SK-N-SH treated with all-trans-retinoic acid at 6 μM for 48 hours (cell line): ENCODE data around the gene TXNDC5.

Experiments
- ARNTL ChIP-seq: fragments of 450-650 bp; formaldehyde crosslinking; IDR thresholded peaks from 2 replicates; pipeline ENCODE4 v1.5.0; 2020; ENCODE audit warnings: low read depth, mild to moderate bottlenecking, moderate library complexity, borderline replicate concordance
- BACH2 ChIP-seq: fragments of 250-450 bp; sonication (Bioruptor Pico); IDR thresholded peaks from 2 replicates; pipeline ENCODE4 v1.9.0; 2021; ENCODE audit warnings: mild to moderate bottlenecking, borderline replicate concordance
- PPARA ChIP-seq: fragments of 250-450 bp; sonication (Bioruptor Pico); IDR thresholded peaks from 2 replicates; pipeline ENCODE4 v1.5.0; 2020; ENCODE audit warnings: mild to moderate bottlenecking, borderline replicate concordance
- RARB ChIP-seq: fragments of 250-450 bp; sonication (Bioruptor Pico); IDR thresholded peaks from 2 replicates; pipeline ENCODE4 v1.8.0; 2021; ENCODE audit warnings: mild to moderate bottlenecking, moderate library complexity
- TCF4 ChIP-seq: fragments of 250-450 bp; sonication (Bioruptor Pico); IDR thresholded peaks from 2 replicates; pipeline ENCODE4 v1.8.0; 2021; ENCODE audit warnings: mild to moderate bottlenecking, moderate library complexity, borderline replicate concordance
- ZFP30 ChIP-seq: fragments of 450-650 bp; formaldehyde crosslinking; IDR thresholded peaks from 2 replicates; pipeline ENCODE4 v1.5.0; 2022; ENCODE audit warnings: mild to moderate bottlenecking, moderate library complexity
- ZNF565 ChIP-seq: fragments of 450-650 bp; formaldehyde crosslinking; conservative IDR thresholded peaks from 2 replicates; pipeline ENCODE4 v1.5.0; 2020; ENCODE audit warnings: low read depth, mild to moderate bottlenecking, moderate library complexity
- ZNF70 ChIP-seq: fragments of 450-650 bp; formaldehyde crosslinking; IDR thresholded peaks from 2 replicates; pipeline ENCODE4 v1.5.0; 2020; ENCODE audit warnings: mild to moderate bottlenecking, moderate library complexity
- ZNF8 ChIP-seq: fragments of 450-650 bp; formaldehyde crosslinking; IDR thresholded peaks from 2 replicates; pipeline ENCODE4 v1.5.0; 2020; ENCODE audit warnings: mild to moderate bottlenecking, moderate library complexity
- TF ChIP-seq, protein P1 (sequence below): fragments of 250-450 bp; sonication (Bioruptor Pico); IDR thresholded peaks from 2 replicates; pipeline ENCODE4 v1.8.0; 2020; ENCODE audit warnings: mild to moderate bottlenecking, moderate library complexity, borderline replicate concordance
- TF ChIP-seq, protein P2 (sequence below): fragments of 250-450 bp; sonication (Bioruptor Pico); IDR thresholded peaks from 2 replicates; pipeline ENCODE4 v1.5.1; 2020; ENCODE audit warnings: low read depth, mild to moderate bottlenecking, moderate library complexity
- TF ChIP-seq, protein P3 (sequence below): fragments of 250-450 bp; sonication (Bioruptor Pico); IDR thresholded peaks from 2 replicates; pipeline ENCODE4 v1.5.1; 2021; ENCODE audit warnings: mild to moderate bottlenecking, moderate library complexity
- TF ChIP-seq, protein P4 (sequence below): fragments of 250-450 bp; sonication (Bioruptor Pico); IDR thresholded peaks from 2 replicates; pipeline ENCODE4 v1.8.0; 2021; ENCODE audit warnings: low read depth, mild to moderate bottlenecking, moderate library complexity, borderline replicate concordance
- TF ChIP-seq, protein P5 (sequence below): fragments of 250-450 bp; sonication (Bioruptor Pico); IDR thresholded peaks from 2 replicates; pipeline ENCODE4 v1.5.0; 2020; ENCODE audit warnings: mild to moderate bottlenecking, moderate library complexity

DNA sequence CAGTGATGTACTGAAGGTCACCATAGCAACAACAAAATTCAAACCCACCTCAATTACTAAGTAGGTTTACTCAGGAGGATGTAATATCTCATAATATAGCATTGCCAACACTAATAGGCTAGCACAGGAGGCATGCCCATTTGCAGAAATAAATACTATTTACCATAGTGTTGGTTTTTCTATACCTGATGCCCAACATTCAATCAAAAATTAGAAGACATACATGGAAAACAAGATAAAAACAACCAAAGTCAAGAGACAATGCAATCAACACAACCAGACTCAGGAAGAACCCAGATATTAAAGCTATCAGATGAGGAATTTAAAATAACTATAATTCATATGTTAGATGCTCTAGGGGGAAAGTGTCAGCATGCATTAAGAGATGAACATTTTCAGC is 14.3 kb upstream of the TXNDC5 start:
- TF ChIP-seq TCF4 = no peak
- TF ChIP-seq, protein P1, sequence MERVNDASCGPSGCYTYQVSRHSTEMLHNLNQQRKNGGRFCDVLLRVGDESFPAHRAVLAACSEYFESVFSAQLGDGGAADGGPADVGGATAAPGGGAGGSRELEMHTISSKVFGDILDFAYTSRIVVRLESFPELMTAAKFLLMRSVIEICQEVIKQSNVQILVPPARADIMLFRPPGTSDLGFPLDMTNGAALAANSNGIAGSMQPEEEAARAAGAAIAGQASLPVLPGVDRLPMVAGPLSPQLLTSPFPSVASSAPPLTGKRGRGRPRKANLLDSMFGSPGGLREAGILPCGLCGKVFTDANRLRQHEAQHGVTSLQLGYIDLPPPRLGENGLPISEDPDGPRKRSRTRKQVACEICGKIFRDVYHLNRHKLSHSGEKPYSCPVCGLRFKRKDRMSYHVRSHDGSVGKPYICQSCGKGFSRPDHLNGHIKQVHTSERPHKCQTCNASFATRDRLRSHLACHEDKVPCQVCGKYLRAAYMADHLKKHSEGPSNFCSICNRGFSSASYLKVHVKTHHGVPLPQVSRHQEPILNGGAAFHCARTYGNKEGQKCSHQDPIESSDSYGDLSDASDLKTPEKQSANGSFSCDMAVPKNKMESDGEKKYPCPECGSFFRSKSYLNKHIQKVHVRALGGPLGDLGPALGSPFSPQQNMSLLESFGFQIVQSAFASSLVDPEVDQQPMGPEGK = no peak
- no peak for TF ChIP-seq ZFP30
- TF ChIP-seq RARB (CRISPR knock-in tag) = no peak
- TF ChIP-seq, protein P2, sequence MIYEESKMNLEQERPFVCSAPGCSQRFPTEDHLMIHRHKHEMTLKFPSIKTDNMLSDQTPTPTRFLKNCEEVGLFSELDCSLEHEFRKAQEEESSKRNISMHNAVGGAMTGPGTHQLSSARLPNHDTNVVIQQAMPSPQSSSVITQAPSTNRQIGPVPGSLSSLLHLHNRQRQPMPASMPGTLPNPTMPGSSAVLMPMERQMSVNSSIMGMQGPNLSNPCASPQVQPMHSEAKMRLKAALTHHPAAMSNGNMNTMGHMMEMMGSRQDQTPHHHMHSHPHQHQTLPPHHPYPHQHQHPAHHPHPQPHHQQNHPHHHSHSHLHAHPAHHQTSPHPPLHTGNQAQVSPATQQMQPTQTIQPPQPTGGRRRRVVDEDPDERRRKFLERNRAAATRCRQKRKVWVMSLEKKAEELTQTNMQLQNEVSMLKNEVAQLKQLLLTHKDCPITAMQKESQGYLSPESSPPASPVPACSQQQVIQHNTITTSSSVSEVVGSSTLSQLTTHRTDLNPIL = no peak
- TF ChIP-seq, protein P3, sequence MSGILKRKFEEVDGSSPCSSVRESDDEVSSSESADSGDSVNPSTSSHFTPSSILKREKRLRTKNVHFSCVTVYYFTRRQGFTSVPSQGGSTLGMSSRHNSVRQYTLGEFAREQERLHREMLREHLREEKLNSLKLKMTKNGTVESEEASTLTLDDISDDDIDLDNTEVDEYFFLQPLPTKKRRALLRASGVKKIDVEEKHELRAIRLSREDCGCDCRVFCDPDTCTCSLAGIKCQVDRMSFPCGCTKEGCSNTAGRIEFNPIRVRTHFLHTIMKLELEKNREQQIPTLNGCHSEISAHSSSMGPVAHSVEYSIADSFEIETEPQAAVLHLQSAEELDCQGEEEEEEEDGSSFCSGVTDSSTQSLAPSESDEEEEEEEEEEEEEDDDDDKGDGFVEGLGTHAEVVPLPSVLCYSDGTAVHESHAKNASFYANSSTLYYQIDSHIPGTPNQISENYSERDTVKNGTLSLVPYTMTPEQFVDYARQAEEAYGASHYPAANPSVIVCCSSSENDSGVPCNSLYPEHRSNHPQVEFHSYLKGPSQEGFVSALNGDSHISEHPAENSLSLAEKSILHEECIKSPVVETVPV = no peak
- TF ChIP-seq BACH2 (CRISPR knock-in tag) = no peak
- TF ChIP-seq PPARA (CRISPR knock-in tag) = no peak
- no peak for TF ChIP-seq ZNF70
- TF ChIP-seq ZNF8 (CRISPR knock-in tag) = no peak
- TF ChIP-seq, protein P4, sequence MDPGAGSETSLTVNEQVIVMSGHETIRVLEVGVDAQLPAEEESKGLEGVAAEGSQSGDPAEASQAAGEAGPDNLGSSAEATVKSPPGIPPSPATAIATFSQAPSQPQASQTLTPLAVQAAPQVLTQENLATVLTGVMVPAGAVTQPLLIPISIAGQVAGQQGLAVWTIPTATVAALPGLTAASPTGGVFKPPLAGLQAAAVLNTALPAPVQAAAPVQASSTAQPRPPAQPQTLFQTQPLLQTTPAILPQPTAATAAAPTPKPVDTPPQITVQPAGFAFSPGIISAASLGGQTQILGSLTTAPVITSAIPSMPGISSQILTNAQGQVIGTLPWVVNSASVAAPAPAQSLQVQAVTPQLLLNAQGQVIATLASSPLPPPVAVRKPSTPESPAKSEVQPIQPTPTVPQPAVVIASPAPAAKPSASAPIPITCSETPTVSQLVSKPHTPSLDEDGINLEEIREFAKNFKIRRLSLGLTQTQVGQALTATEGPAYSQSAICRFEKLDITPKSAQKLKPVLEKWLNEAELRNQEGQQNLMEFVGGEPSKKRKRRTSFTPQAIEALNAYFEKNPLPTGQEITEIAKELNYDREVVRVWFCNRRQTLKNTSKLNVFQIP (CRISPR knock-in tag) = no peak
- TF ChIP-seq ARNTL (CRISPR knock-in tag) = no peak
- TF ChIP-seq, protein P5, sequence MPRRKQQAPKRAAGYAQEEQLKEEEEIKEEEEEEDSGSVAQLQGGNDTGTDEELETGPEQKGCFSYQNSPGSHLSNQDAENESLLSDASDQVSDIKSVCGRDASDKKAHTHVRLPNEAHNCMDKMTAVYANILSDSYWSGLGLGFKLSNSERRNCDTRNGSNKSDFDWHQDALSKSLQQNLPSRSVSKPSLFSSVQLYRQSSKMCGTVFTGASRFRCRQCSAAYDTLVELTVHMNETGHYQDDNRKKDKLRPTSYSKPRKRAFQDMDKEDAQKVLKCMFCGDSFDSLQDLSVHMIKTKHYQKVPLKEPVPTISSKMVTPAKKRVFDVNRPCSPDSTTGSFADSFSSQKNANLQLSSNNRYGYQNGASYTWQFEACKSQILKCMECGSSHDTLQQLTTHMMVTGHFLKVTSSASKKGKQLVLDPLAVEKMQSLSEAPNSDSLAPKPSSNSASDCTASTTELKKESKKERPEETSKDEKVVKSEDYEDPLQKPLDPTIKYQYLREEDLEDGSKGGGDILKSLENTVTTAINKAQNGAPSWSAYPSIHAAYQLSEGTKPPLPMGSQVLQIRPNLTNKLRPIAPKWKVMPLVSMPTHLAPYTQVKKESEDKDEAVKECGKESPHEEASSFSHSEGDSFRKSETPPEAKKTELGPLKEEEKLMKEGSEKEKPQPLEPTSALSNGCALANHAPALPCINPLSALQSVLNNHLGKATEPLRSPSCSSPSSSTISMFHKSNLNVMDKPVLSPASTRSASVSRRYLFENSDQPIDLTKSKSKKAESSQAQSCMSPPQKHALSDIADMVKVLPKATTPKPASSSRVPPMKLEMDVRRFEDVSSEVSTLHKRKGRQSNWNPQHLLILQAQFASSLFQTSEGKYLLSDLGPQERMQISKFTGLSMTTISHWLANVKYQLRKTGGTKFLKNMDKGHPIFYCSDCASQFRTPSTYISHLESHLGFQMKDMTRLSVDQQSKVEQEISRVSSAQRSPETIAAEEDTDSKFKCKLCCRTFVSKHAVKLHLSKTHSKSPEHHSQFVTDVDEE (CRISPR knock-in tag) = no peak
- no peak for TF ChIP-seq ZNF565
